PC-9 (cell line): ENCODE measurements around the gene RPS21. TPM values are rescaled to one million over a fixed set of nuclear protein-coding genes. Genes with fewer than 3 reads are reported as not detected.
A peak's percentile ranks its signal among the peaks of the same experiment; 100 is the strongest.

Experiments
- BruUV-seq: library from RNA; stranded (reverse); fragments of 400-500 nt; replicated peaks from 2 replicates; lab custom pipeline; 2021; lab: Mats Ljungman, UMichigan
- CTCF ChIA-PET: fragments of 300-600 bp; sonication (Branson Sonifier 250); formaldehyde crosslinking; loops from one replicate; lab custom pipeline; 2022; ENCODE audit warnings: antibody characterized with exemption; lab: Charles Lee
- POLR2A ChIA-PET: fragments of 300-600 bp; sonication (Branson Sonifier 250); formaldehyde crosslinking; loops from one replicate; lab custom pipeline; 2022; ENCODE audit warnings: antibody characterized with exemption; ENCODE audit not compliant: unreplicated experiment; lab: Charles Lee
- DNase-seq, 2 experiments: peaks; one replicate each; pipeline versions ENCODE4 v3.0.0 to v3.0.0-alpha.2; 2015 to 2022; ENCODE audit warnings: mixed read lengths in 1 of 2
- H2AFZ ChIP-seq: fragments of 200-600 bp; sonication (generic); 2 replicates; pipeline ENCODE4 v1.8.1; 2017; ENCODE audit warnings: antibody characterized with exemption
- H3F3A ChIP-seq: fragments of 200-600 bp; sonication (generic); 2 replicates; pipeline ENCODE4 v1.8.1; 2017; ENCODE audit warnings: antibody characterized with exemption, mild to moderate bottlenecking, low read depth; ENCODE audit not compliant: insufficient read depth
- H3K27ac ChIP-seq: fragments of 200-600 bp; sonication (generic); 2 replicates; pipeline ENCODE4 v1.6.1; 2016; ENCODE audit warnings: mixed run types
- H3K27me3 ChIP-seq: fragments of 200-600 bp; sonication (generic); 2 replicates; pipeline ENCODE4 v1.6.1; 2016; ENCODE audit warnings: low read depth, mixed run types; ENCODE audit not compliant: insufficient read depth
- H3K36me3 ChIP-seq: fragments of 200-600 bp; sonication (generic); 2 replicates; pipeline ENCODE4 v1.6.1; 2016; ENCODE audit warnings: low read depth, mixed run types
- H3K4me1 ChIP-seq: fragments of 200-600 bp; sonication (generic); replicated peaks from 2 replicates; pipeline ENCODE4 v1.6.1; 2016; ENCODE audit warnings: mixed run types; ENCODE audit not compliant: insufficient read depth
- H3K4me2 ChIP-seq: fragments of 200-600 bp; sonication (generic); 2 replicates; pipeline ENCODE4 v1.6.1; 2017; ENCODE audit warnings: mixed run types
- H3K4me3 ChIP-seq: fragments of 200-600 bp; sonication (generic); 2 replicates; pipeline ENCODE4 v1.6.1; 2016; ENCODE audit warnings: mixed run types
- H3K79me2 ChIP-seq: fragments of 200-600 bp; sonication (generic); 2 replicates; pipeline ENCODE4 v1.6.1; 2017; ENCODE audit warnings: low read depth, mixed run types
- H3K9me2 ChIP-seq: fragments of 200-600 bp; sonication (generic); 2 replicates; pipeline ENCODE4 v1.8.1; 2017; ENCODE audit warnings: mild to moderate bottlenecking; ENCODE audit not compliant: insufficient read depth
- H3K9me3 ChIP-seq: fragments of 200-600 bp; sonication (generic); 2 replicates; pipeline ENCODE4 v1.8.1; 2016; ENCODE audit warnings: low read depth; ENCODE audit not compliant: insufficient read depth
- H4K20me1 ChIP-seq: fragments of 200-600 bp; sonication (generic); 2 replicates; pipeline ENCODE4 v1.8.1; 2017; ENCODE audit not compliant: insufficient read depth
- CTCF ChIP-seq: fragments of 200-600 bp; sonication (generic); conservative IDR thresholded peaks from 2 replicates; pipeline ENCODE4 v1.6.1; 2017; ENCODE audit warnings: mixed run types, antibody characterized with exemption, mild to moderate bottlenecking, moderate library complexity
- EZH2 ChIP-seq: fragments of 200-600 bp; sonication (generic); IDR thresholded peaks from 2 replicates; pipeline ENCODE4 v1.8.0; 2017; ENCODE audit warnings: antibody characterized with exemption, low read depth
- intact Hi-C: fragments of 100-400 bp; cut with micrococcal nuclease; formaldehyde crosslinking; loops from one replicate; pipeline ENCODE4 v1.10.0; 2022; ENCODE audit not compliant: unreplicated experiment
- total RNA-seq: library from RNA; stranded (reverse); gene quantifications from 2 replicates; pipeline ENCODE4 v1.2.3, GENCODE V29; 2021

RPS21 gene
- total RNA-seq, 1 experiment from 2014 or later, result 2,275 TPM

- CTCF ChIA-PET, result no interaction called here
- Histone ChIP-seq H3K9me2 (no peaks in the 10 kb centered on the region), H3K27ac (no peak overlapping the region), H2AFZ (no peak overlapping the region), H3K4me1 (no peaks in the 10 kb centered on the region), H3K79me2 (no peaks in the 10 kb centered on the region; the same call in 1 of the 2 replicates), H3F3A (peaks cover 13% of the 10 kb centered on the region), H3K36me3 (peaks cover 2% of the 10 kb centered on the region; the same call in 1 of the 2 replicates), H4K20me1 (peaks cover 18% of the 10 kb centered on the region), H3K4me3 (no peak overlapping the region), H3K27me3 (no peaks in the 10 kb centered on the region), H3K9me3 (no peaks in the 10 kb centered on the region), H3K4me2 (no peak overlapping the region)
- no TSS peak for BruUV-seq
- no peak for DNase-seq
- no peak for TF ChIP-seq CTCF
- no peak for TF ChIP-seq EZH2
- intact Hi-C loops, result no loop called here
- POLR2A ChIA-PET, result no interaction called here
Observed at GRCh38 chr20:62394248-62395245, 7.6 kb downstream of the RPS21 start.

- CTCF ChIA-PET, result no interaction called here
Observed at GRCh38 chr20:62395311-62396242, 8.7 kb downstream of the RPS21 start.

More at GRCh38 chr20:62395311-62396242, 8.7 kb downstream of the RPS21 start:
- no peaks in the 10 kb centered on the region for H3K27me3 ChIP-seq
- no peak overlapping the region for H3K27ac ChIP-seq
- POLR2A ChIA-PET, result no interaction called here
- H3K4me1 ChIP-seq, result no peaks in the 10 kb centered on the region
- H4K20me1 ChIP-seq, result peaks cover 8% of the 10 kb centered on the region
- H3K9me2 ChIP-seq, result no peaks in the 10 kb centered on the region
- H3K36me3 ChIP-seq, result no peaks in the 10 kb centered on the region
- BruUV-seq, result no TSS peak
- peaks cover 8% of the 10 kb centered on the region; the same call in 1 of the 2 replicates for H3F3A ChIP-seq
- intact Hi-C loops, result no loop called here
- H3K79me2 ChIP-seq, result no peaks in the 10 kb centered on the region
- no peak for DNase-seq
- TF ChIP-seq CTCF (peak; percentile 66), EZH2 (no peak)
- H2AFZ ChIP-seq, result no peak overlapping the region
- no peak overlapping the region for H3K4me2 ChIP-seq
- no peak overlapping the region for H3K4me3 ChIP-seq
- H3K9me3 ChIP-seq, result no peaks in the 10 kb centered on the region
